ENCODE measurements around the gene NUBP1.

DNA sequence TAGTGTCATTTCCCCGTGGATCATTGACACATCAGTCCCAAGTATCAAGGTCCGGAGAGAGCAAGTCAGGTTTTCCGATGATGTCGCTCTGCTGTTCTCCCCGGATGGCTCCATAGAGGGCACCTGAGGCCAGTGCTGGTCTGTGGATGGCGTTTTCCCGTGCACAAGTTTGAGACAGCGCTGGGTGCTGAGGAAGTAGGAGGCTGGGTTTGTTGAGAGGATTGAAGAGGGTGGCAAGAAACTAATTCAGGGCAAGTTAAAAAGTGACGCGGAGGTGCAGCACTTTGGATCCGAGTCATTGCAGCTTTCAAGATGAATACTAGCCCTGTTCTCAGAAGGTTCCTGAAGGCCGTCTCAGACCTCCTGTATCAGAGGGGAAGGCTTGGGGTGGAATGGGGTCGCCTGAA is 7.7 kb downstream of the NUBP1 start:
- TF ChIP-seq, protein P1, sequence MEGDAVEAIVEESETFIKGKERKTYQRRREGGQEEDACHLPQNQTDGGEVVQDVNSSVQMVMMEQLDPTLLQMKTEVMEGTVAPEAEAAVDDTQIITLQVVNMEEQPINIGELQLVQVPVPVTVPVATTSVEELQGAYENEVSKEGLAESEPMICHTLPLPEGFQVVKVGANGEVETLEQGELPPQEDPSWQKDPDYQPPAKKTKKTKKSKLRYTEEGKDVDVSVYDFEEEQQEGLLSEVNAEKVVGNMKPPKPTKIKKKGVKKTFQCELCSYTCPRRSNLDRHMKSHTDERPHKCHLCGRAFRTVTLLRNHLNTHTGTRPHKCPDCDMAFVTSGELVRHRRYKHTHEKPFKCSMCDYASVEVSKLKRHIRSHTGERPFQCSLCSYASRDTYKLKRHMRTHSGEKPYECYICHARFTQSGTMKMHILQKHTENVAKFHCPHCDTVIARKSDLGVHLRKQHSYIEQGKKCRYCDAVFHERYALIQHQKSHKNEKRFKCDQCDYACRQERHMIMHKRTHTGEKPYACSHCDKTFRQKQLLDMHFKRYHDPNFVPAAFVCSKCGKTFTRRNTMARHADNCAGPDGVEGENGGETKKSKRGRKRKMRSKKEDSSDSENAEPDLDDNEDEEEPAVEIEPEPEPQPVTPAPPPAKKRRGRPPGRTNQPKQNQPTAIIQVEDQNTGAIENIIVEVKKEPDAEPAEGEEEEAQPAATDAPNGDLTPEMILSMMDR (IDR thresholded peaks at IDR 0.05; ENCODE audit: low read length) = no peak
- no peak for TF ChIP-seq EZH2 (IDR thresholded peaks at IDR 0.05; ENCODE audit: borderline replicate concordance, low read length)

Measured in OCI-LY1 (cell line).